ENCODE measurements around the gene MRPS12. TPM values are rescaled to one million over a fixed set of nuclear protein-coding genes. Genes with fewer than 3 reads are reported as not detected.

MRPS12 gene
- total RNA-seq, 2 donors from 2014 or later: 16.6 to 16.8 TPM

DNA sequence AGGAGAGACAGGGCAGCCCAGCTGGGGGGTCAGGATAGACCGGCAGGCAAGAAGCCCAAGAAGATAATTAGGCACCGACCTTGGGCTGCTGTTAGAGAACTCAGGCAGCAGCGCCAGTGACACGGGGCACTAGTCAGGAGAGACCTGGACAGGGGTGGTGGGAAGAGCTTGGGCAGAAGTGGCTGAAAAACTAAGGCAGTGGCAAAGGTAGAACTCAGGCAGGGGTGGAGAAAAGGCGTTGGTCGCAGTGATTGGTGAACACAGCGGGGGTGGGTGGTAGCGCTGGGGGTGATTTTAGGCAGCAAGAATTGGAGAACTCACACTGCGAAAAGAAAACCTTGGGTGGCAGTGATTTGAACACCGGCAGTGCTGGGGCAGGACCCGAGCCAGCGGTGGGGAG lies 23.1 kb upstream of the MRPS12 start:
- H3K27me3 ChIP-seq: no peaks in the 10 kb centered on the region
- WGBS, 2 donors: 94 to 99% methylated on average over 12 of the region's 12 CpGs
- TF ChIP-seq POLR2A (IDR thresholded peaks at IDR 0.05): no peak
- TF ChIP-seq, protein P1, sequence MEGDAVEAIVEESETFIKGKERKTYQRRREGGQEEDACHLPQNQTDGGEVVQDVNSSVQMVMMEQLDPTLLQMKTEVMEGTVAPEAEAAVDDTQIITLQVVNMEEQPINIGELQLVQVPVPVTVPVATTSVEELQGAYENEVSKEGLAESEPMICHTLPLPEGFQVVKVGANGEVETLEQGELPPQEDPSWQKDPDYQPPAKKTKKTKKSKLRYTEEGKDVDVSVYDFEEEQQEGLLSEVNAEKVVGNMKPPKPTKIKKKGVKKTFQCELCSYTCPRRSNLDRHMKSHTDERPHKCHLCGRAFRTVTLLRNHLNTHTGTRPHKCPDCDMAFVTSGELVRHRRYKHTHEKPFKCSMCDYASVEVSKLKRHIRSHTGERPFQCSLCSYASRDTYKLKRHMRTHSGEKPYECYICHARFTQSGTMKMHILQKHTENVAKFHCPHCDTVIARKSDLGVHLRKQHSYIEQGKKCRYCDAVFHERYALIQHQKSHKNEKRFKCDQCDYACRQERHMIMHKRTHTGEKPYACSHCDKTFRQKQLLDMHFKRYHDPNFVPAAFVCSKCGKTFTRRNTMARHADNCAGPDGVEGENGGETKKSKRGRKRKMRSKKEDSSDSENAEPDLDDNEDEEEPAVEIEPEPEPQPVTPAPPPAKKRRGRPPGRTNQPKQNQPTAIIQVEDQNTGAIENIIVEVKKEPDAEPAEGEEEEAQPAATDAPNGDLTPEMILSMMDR (IDR thresholded peaks at IDR 0.05): no peak
- H3K27ac ChIP-seq: no peak overlapping the region
- no peak overlapping the region for H3K4me3 ChIP-seq
- H3K9me3 ChIP-seq: no peaks in the 10 kb centered on the region
- H3K4me1 ChIP-seq: no peaks in the 10 kb centered on the region
- intact Hi-C loops (cut with DNase I): no loop called here
- no peak for ATAC-seq
- no peak for DNase-seq
- H3K36me3 ChIP-seq (replicated peaks in 1 of 2; ENCODE audit: insufficient read depth in 1 of 2, low read depth in 2 of 2): peaks cover 3 to 13% of the 10 kb centered on the region in 2 donors

DNA sequence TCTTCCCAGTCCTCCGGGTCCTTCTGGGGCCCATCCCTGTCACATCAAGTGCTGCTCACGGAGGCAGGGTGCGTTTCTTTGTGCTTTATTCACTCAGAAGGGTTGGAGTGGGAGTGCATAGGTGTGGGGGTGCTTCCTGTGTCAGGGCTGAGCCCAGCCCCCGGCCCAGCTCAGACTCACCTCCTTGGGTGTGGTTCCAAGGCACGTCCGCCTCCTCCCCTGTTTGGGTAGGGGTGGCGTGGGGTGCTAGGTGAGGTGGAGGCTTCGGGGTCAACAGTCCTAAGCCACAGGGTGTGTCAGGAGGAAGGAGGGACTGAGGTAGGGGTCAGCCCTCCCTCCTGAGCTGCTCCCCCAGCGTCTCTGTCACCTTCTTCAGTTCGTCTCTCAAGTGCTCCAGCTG lies 21.8 kb upstream of the MRPS12 start:
- Histone ChIP-seq H3K27ac (no peak overlapping the region), H3K4me3 (no peak overlapping the region), H3K9me3 (no peaks in the 10 kb centered on the region), H3K4me1 (no peaks in the 10 kb centered on the region), H3K27me3 (no peaks in the 10 kb centered on the region), H3K36me3 (replicated peaks in 1 of 2; ENCODE audit: insufficient read depth in 1 of 2, low read depth in 2 of 2) (peaks cover 3 to 13% of the 10 kb centered on the region in 2 donors)
- 84 to 94% methylated on average over 6 to 9 of the region's 10 CpGs for WGBS, 2 donors
- no peak for ATAC-seq
- no peak for DNase-seq
- intact Hi-C loops (cut with DNase I): no loop called here
- TF ChIP-seq POLR2A (IDR thresholded peaks at IDR 0.05): no peak

DNA sequence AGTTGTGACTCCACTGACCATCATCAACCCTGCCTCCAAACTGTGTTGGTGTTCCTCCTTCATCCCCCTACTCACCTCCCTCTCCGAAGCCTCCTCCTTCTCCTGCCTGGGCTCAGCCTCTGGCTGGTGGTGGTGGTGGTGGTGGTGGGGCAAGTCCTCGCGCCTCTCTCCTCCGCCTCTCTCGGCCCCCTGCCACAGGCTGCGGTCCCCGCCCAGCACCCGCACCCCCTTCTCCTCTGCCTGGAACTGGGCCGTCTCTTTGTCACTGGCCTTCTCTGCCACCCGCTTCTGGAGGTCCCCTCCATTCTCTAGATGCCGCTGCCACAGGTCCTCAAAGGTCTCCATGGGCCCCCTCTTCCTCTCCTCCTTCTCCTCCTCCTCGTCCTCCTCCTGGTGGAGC lies 20.3 kb upstream of the MRPS12 start:
- intact Hi-C loops (cut with DNase I): loop anchor here (10.0 kb wide), 1 partner anchor 386 kb away; no protein-coding TSS in a partner anchor
- no peak for ATAC-seq
- 92 to 96% methylated on average over 10 to 11 of the region's 12 CpGs for WGBS, 2 donors
- H3K4me3 ChIP-seq: no peak overlapping the region
- no peaks in the 10 kb centered on the region for H3K9me3 ChIP-seq
- H3K27me3 ChIP-seq: no peaks in the 10 kb centered on the region
- H3K36me3 ChIP-seq (replicated peaks in 1 of 2; ENCODE audit: insufficient read depth in 1 of 2, low read depth in 2 of 2): peaks cover 2 to 7% of the 10 kb centered on the region in 2 donors
- TF ChIP-seq, protein P1 (IDR thresholded peaks at IDR 0.05): no peak
- no peak for TF ChIP-seq POLR2A (IDR thresholded peaks at IDR 0.05)
- no peaks in the 10 kb centered on the region for H3K4me1 ChIP-seq
- H3K27ac ChIP-seq: no peak overlapping the region
- no peak for DNase-seq

DNA sequence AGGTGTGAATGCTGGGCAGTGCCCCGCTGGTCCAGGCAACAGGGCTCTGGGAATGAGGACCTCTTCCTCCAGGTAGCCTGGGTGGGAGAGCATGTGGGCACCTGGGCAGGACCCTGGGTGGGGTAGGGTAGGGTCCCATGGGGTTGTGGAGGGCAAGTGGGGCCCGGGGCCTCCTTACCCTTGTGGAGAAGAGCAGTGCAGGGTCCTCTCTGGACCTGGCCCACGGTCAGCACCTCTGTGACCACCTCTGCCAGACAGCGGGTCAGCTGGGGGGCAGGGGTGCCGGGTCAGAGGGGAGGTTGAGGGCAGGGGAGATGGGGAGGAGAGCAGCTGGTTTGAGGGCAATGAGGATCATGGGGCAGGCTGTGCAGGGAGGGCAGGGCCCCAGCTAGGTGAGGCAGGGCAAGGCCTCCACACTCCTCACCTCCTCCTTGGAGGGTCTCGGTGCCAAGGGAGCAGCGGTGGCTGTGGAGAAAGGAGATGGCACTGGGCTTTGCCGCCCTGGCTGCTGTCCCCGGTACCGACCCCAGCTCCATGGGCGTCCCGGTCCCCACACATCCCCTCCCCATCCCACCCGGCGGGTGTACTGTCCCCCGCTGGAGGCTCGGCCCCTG lies 19.2 kb upstream of the MRPS12 start:
- H3K27ac ChIP-seq: no peak overlapping the region
- intact Hi-C loops (cut with DNase I): loop anchor here (10.0 kb wide), 1 partner anchor 387 kb away; no protein-coding TSS in a partner anchor
- no peaks in the 10 kb centered on the region for H3K4me1 ChIP-seq
- peaks cover 0 to 7% of the 10 kb centered on the region in 2 donors for H3K36me3 ChIP-seq (replicated peaks in 1 of 2; ENCODE audit: insufficient read depth in 1 of 2, low read depth in 2 of 2)
- H3K27me3 ChIP-seq: no peaks in the 10 kb centered on the region
- 46 to 57% methylated on average over 6 to 14 of the region's 16 CpGs for WGBS, 2 donors
- ATAC-seq: no peak
- TF ChIP-seq, protein P1 (IDR thresholded peaks at IDR 0.05): no peak
- TF ChIP-seq POLR2A (IDR thresholded peaks at IDR 0.05): no peak
- DNase-seq: no peak
- no peak overlapping the region for H3K4me3 ChIP-seq
- no peaks in the 10 kb centered on the region for H3K9me3 ChIP-seq

DNA sequence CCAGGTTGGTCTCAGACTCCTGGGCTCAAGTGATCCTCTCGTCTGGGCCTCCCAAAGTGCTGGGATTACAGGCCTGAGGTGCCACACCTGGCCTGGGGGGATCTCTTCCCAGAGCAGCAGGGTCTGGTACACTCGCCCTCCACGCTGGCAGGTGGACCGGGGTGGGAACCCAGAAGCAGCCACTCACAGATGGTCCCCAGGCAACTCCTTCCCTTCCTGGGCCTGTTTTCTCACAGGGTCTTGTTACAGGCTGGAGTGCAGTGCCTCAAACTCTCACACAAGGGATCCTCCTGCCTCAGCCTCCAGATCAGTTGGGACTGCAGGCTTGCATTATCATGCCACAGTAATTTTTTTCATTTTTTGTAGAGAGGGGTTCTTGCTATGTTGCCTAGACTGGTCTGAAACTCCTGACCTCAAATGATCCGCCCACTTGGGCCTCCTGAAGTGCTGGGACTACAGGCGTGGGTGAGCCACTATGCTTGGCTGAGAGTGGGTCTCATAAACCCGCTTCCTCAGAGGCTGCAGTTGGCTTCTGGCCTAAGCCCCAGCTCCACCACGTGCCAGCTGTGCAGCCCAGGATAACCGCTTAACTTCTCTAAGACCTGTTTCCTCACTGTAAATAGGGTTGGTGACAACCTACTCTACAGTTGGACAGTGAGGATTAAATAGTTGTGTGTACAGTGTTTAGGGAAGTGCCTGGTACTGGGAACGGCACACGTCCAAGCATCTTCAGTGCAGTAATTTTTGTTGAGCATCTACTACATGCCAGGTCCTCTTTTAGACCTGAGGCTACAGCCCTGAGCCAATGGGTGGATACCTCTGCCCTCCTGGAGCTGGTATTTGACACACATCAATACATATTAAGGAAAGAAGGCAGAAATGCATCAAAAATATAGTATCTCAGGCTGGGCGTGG lies 17.9 kb upstream of the MRPS12 start:
- 67 to 71% methylated on average over 8 to 12 of the region's 12 CpGs for WGBS, 2 donors
- TF ChIP-seq, protein P1 (IDR thresholded peaks at IDR 0.05): no peak
- TF ChIP-seq POLR2A (IDR thresholded peaks at IDR 0.05): no peak
- H3K27ac ChIP-seq: no peak overlapping the region
- H3K9me3 ChIP-seq: no peaks in the 10 kb centered on the region
- no peak overlapping the region for H3K4me3 ChIP-seq
- no peaks in the 10 kb centered on the region for H3K4me1 ChIP-seq
- no peak for ATAC-seq
- no peaks in the 10 kb centered on the region for H3K36me3 ChIP-seq (replicated peaks in 1 of 2; ENCODE audit: insufficient read depth in 1 of 2, low read depth in 2 of 2)
- no peaks in the 10 kb centered on the region for H3K27me3 ChIP-seq
- no peak for DNase-seq
- intact Hi-C loops (cut with DNase I): loop anchor here (10.0 kb wide), 1 partner anchor 388 kb away; no protein-coding TSS in a partner anchor
